ENCODE results near the gene COL8A2. TPM values are rescaled to one million over a fixed set of nuclear protein-coding genes. Genes with fewer than 3 reads are reported as not detected.

Gene COL8A2
- polyA plus RNA-seq, 1 donor from 2014 or later: not detected

DNA sequence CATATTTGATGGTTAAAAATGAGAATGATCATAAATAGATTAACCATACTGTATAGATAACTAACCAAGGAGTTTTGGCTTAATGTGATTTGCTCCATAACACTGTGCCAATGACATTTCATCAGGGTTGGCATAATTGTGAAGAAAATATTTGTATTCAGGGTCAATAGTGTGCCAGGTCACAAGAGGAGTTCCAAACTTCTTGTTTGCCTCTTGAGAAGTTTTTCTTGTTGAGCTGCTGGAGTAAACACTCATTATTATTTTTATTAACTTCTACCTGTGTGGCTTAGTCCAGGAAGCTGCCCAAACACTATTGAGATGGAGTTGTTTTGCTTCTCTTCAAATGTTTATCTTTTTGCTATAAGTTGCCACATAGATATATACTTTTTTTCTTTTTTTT is 38.4 kb upstream of the COL8A2 start:
- H3F3A ChIP-seq (ENCODE audit: insufficient read depth, low read length, poor library complexity, severe bottlenecking): no peaks in the 10 kb centered on the region
- H3K9ac ChIP-seq (ENCODE audit: low read length): no peak overlapping the region
- H4K20me1 ChIP-seq (ENCODE audit: insufficient read depth): peaks cover 43% of the 10 kb centered on the region
- no peaks in the 10 kb centered on the region for H3K27me3 ChIP-seq (ENCODE audit: insufficient read depth, low read depth, low read length)
- no peak overlapping the region for H2AFZ ChIP-seq (ENCODE audit: low read depth, low read length)
- peaks cover 90% of the 10 kb centered on the region for H3K79me2 ChIP-seq (replicated peaks; ENCODE audit: insufficient read depth, low read length)
- no peaks in the 10 kb centered on the region for H3K9me2 ChIP-seq (ENCODE audit: insufficient read depth, low read length)
- no peak overlapping the region for H3K4me2 ChIP-seq (ENCODE audit: low read length)
- H3K27ac ChIP-seq (ENCODE audit: low read length): no peak overlapping the region
- no peaks in the 10 kb centered on the region for H3K36me3 ChIP-seq (ENCODE audit: insufficient read depth, low read length)
- H3K4me3 ChIP-seq (ENCODE audit: low read length): no peak overlapping the region
- TF ChIP-seq, protein P1, sequence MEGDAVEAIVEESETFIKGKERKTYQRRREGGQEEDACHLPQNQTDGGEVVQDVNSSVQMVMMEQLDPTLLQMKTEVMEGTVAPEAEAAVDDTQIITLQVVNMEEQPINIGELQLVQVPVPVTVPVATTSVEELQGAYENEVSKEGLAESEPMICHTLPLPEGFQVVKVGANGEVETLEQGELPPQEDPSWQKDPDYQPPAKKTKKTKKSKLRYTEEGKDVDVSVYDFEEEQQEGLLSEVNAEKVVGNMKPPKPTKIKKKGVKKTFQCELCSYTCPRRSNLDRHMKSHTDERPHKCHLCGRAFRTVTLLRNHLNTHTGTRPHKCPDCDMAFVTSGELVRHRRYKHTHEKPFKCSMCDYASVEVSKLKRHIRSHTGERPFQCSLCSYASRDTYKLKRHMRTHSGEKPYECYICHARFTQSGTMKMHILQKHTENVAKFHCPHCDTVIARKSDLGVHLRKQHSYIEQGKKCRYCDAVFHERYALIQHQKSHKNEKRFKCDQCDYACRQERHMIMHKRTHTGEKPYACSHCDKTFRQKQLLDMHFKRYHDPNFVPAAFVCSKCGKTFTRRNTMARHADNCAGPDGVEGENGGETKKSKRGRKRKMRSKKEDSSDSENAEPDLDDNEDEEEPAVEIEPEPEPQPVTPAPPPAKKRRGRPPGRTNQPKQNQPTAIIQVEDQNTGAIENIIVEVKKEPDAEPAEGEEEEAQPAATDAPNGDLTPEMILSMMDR (IDR thresholded peaks at IDR 0.05; ENCODE audit: poor library complexity, severe bottlenecking): no peak
- TF ChIP-seq RAD21 (conservative IDR thresholded peaks at IDR 0.05): no peak
- no peak for TF ChIP-seq MXI1 (conservative IDR thresholded peaks at IDR 0.05; ENCODE audit: poor library complexity, severe bottlenecking)
- no peak for TF ChIP-seq TAF1 (IDR thresholded peaks at IDR 0.05; ENCODE audit: low read depth)
- TF ChIP-seq EP300 (conservative IDR thresholded peaks at IDR 0.05; ENCODE audit: poor library complexity, severe bottlenecking): no peak
- TF ChIP-seq, protein P2, sequence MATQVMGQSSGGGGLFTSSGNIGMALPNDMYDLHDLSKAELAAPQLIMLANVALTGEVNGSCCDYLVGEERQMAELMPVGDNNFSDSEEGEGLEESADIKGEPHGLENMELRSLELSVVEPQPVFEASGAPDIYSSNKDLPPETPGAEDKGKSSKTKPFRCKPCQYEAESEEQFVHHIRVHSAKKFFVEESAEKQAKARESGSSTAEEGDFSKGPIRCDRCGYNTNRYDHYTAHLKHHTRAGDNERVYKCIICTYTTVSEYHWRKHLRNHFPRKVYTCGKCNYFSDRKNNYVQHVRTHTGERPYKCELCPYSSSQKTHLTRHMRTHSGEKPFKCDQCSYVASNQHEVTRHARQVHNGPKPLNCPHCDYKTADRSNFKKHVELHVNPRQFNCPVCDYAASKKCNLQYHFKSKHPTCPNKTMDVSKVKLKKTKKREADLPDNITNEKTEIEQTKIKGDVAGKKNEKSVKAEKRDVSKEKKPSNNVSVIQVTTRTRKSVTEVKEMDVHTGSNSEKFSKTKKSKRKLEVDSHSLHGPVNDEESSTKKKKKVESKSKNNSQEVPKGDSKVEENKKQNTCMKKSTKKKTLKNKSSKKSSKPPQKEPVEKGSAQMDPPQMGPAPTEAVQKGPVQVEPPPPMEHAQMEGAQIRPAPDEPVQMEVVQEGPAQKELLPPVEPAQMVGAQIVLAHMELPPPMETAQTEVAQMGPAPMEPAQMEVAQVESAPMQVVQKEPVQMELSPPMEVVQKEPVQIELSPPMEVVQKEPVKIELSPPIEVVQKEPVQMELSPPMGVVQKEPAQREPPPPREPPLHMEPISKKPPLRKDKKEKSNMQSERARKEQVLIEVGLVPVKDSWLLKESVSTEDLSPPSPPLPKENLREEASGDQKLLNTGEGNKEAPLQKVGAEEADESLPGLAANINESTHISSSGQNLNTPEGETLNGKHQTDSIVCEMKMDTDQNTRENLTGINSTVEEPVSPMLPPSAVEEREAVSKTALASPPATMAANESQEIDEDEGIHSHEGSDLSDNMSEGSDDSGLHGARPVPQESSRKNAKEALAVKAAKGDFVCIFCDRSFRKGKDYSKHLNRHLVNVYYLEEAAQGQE (IDR thresholded peaks at IDR 0.05; ENCODE audit: borderline replicate concordance): no peak
- no peak for TF ChIP-seq SMC3 (conservative IDR thresholded peaks at IDR 0.05; ENCODE audit: poor library complexity)
- TF ChIP-seq EZH2 (IDR thresholded peaks at IDR 0.05; ENCODE audit: borderline replicate concordance, insufficient read depth, low read length, poor library complexity, severe bottlenecking): no peak
- no peak for TF ChIP-seq POLR2AphosphoS5 (IDR thresholded peaks at IDR 0.05)
- H3K9me3 ChIP-seq (ENCODE audit: low read length): no peaks in the 10 kb centered on the region

DNA sequence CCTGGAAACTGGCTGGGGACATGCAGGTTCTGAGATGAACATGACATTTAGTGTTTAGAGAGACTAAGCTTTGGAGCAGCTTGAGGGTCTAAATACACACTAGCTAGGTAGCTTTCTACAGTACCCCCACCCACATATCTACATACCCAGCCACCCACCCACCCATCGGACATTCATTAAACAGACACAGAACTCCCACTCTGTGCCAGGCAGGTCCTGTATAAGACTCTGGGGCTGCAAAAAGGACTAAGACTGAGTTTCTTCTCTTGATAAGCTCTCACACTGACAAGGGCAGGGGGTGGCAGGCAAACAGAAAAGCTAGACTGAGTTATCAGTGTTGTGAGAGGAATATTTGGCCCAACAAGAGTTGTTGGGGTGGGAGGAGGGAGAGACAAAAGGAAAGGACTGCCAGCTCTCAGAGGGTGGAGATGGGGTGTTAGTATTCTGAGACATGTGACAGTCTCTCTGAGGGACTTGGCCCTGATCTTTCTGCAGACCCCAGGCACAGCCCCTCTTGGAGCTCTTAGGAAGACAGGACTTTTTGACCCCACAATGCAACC is 37.7 kb upstream of the COL8A2 start:
- H4K20me1 ChIP-seq (ENCODE audit: insufficient read depth): peaks cover 43% of the 10 kb centered on the region
- no peaks in the 10 kb centered on the region for H3K36me3 ChIP-seq (ENCODE audit: insufficient read depth, low read length)
- no peak for TF ChIP-seq TAF1 (IDR thresholded peaks at IDR 0.05; ENCODE audit: low read depth)
- TF ChIP-seq RAD21 (conservative IDR thresholded peaks at IDR 0.05): no peak
- TF ChIP-seq POLR2AphosphoS5 (IDR thresholded peaks at IDR 0.05): no peak
- TF ChIP-seq, protein P2 (IDR thresholded peaks at IDR 0.05; ENCODE audit: borderline replicate concordance): no peak
- no peak for TF ChIP-seq MXI1 (conservative IDR thresholded peaks at IDR 0.05; ENCODE audit: poor library complexity, severe bottlenecking)
- TF ChIP-seq SMC3 (conservative IDR thresholded peaks at IDR 0.05; ENCODE audit: poor library complexity): no peak
- TF ChIP-seq, protein P1 (IDR thresholded peaks at IDR 0.05; ENCODE audit: poor library complexity, severe bottlenecking): no peak
- peaks cover 93% of the 10 kb centered on the region for H3K79me2 ChIP-seq (replicated peaks; ENCODE audit: insufficient read depth, low read length)
- H3F3A ChIP-seq (ENCODE audit: insufficient read depth, low read length, poor library complexity, severe bottlenecking): no peaks in the 10 kb centered on the region
- H3K4me3 ChIP-seq (ENCODE audit: low read length): no peak overlapping the region
- no peaks in the 10 kb centered on the region for H3K27me3 ChIP-seq (ENCODE audit: insufficient read depth, low read depth, low read length)
- H3K4me2 ChIP-seq (ENCODE audit: low read length): no peak overlapping the region
- H2AFZ ChIP-seq (ENCODE audit: low read depth, low read length): no peak overlapping the region
- H3K27ac ChIP-seq (ENCODE audit: low read length): no peak overlapping the region
- no peaks in the 10 kb centered on the region for H3K9me2 ChIP-seq (ENCODE audit: insufficient read depth, low read length)
- H3K9me3 ChIP-seq (ENCODE audit: low read length): no peaks in the 10 kb centered on the region
- no peak overlapping the region for H3K9ac ChIP-seq (ENCODE audit: low read length)

All from neural cell (in vitro differentiated cells).